Measurements from ENCODE around the gene POT1. TPM values are rescaled to one million over a fixed set of nuclear protein-coding genes. Genes with fewer than 3 reads are reported as not detected.

Gene POT1
- total and polyA plus RNA-seq, 2 of the 4 experiments (the other 2 are of a cell fraction) = 12.7 to 28.5 TPM

- CTCF ChIA-PET = no interaction called here
- no peaks in the 10 kb centered on the region for H3K4me1 ChIP-seq (ENCODE audit: control insufficient read depth, insufficient read depth, low read length)
- no peak overlapping the region for H3K14ac ChIP-seq (replicated peaks; ENCODE audit: low read depth, low read length)
- H3K9me3 ChIP-seq (ENCODE audit: control insufficient read depth, insufficient read depth, low read length) = no peaks in the 10 kb centered on the region
- in situ Hi-C loops (cut with MboI; ENCODE audit: low sequenced_read_pairs) (no loop called here), dilution Hi-C loops (cut with HindIII; ENCODE audit: low sequenced_read_pairs, unreplicated experiment) (loop anchor here (25.0 kb wide), 1 partner anchor 646 kb away; no protein-coding TSS in a partner anchor), intact Hi-C loops (cut with micrococcal nuclease) (no loop called here)
- H3K4me2 ChIP-seq (ENCODE audit: low read depth, low read length) = no peak overlapping the region
- H4K20me1 ChIP-seq (ENCODE audit: insufficient read depth, low read length) = no peaks in the 10 kb centered on the region
- H3K79me1 ChIP-seq (ENCODE audit: low read depth in 1 of 2, low read length in 2 of 2) = no peaks in the 10 kb centered on the region
- no peak for DNase-seq
- no peak overlapping the region for H2AK9ac ChIP-seq (replicated peaks; ENCODE audit: low read depth, low read length, poor library complexity)
- H3K4ac ChIP-seq (ENCODE audit: low read depth, low read length) = no peak overlapping the region
- no peak overlapping the region for H3K23ac ChIP-seq (ENCODE audit: low read depth, low read length)
- no peak overlapping the region for H2AFZ ChIP-seq (replicated peaks; ENCODE audit: low read length, poor library complexity)
- H2BK20ac ChIP-seq (ENCODE audit: low read depth, low read length) = no peak overlapping the region
- H3K56ac ChIP-seq (ENCODE audit: extremely low read depth, insufficient read depth, low read length) = no peak overlapping the region
- TF ChIP-seq BHLHE40 (IDR thresholded peaks at IDR 0.05; ENCODE audit: low read depth, low read length) (no peak), SMC3 (IDR thresholded peaks at IDR 0.05; ENCODE audit: low read depth, low read length) (no peak), RAD21 (IDR thresholded peaks at IDR 0.05; ENCODE audit: low read length) (no peak), NFE2L2 (IDR thresholded peaks at IDR 0.05; ENCODE audit: low read depth, low read length) (no peak), RCOR1 (IDR thresholded peaks at IDR 0.05; ENCODE audit: insufficient replicate concordance, low read length) (no peak), CHD1 (IDR thresholded peaks at IDR 0.05; ENCODE audit: low read depth, low read length) (no peak), MXI1 (IDR thresholded peaks at IDR 0.05; ENCODE audit: borderline replicate concordance, low read depth, low read length) (no peak), CTCF (conservative IDR thresholded peaks at IDR 0.05; ENCODE audit: low read depth, low read length) (no peak), FOS (IDR thresholded peaks at IDR 0.05; ENCODE audit: low read depth, low read length) (no peak), CEBPB (IDR thresholded peaks at IDR 0.05; ENCODE audit: low read depth, low read length) (no peak), RFX5 (IDR thresholded peaks at IDR 0.05; ENCODE audit: low read depth, low read length) (no peak), MAFK (IDR thresholded peaks at IDR 0.05; ENCODE audit: low read depth, low read length) (no peak), POLR2A (IDR thresholded peaks at IDR 0.05; ENCODE audit: low read depth, low read length) (no peak), MAZ (IDR thresholded peaks at IDR 0.05; ENCODE audit: borderline replicate concordance, low read depth, low read length) (no peak)
- TF ChIP-seq, protein P1, sequence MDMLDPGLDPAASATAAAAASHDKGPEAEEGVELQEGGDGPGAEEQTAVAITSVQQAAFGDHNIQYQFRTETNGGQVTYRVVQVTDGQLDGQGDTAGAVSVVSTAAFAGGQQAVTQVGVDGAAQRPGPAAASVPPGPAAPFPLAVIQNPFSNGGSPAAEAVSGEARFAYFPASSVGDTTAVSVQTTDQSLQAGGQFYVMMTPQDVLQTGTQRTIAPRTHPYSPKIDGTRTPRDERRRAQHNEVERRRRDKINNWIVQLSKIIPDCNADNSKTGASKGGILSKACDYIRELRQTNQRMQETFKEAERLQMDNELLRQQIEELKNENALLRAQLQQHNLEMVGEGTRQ (IDR thresholded peaks at IDR 0.05; ENCODE audit: low read depth, low read length) = no peak
- TF ChIP-seq, protein P2, sequence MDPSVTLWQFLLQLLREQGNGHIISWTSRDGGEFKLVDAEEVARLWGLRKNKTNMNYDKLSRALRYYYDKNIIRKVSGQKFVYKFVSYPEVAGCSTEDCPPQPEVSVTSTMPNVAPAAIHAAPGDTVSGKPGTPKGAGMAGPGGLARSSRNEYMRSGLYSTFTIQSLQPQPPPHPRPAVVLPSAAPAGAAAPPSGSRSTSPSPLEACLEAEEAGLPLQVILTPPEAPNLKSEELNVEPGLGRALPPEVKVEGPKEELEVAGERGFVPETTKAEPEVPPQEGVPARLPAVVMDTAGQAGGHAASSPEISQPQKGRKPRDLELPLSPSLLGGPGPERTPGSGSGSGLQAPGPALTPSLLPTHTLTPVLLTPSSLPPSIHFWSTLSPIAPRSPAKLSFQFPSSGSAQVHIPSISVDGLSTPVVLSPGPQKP (IDR thresholded peaks at IDR 0.05; ENCODE audit: borderline replicate concordance, low read depth, low read length) = no peak
- H4K91ac ChIP-seq (ENCODE audit: insufficient read depth, low read depth, low read length) = no peak overlapping the region
- POLR2A ChIA-PET (ENCODE audit: unreplicated experiment) = no interaction called here
- H2BK15ac ChIP-seq (ENCODE audit: low read depth, low read length) = no peak overlapping the region
- H3K36me3 ChIP-seq (ENCODE audit: control insufficient read depth, insufficient read depth, low read length) = no peaks in the 10 kb centered on the region
- no peak for ATAC-seq (ENCODE audit: low read depth)
- BruUV-seq (replicated peaks) = no TSS peak
- no CpG with 5 or more reads among the region's 5 CpGs for WGBS, 2 experiments (ENCODE audit: extremely low coverage in 2 of 2, insufficient read length in 1 of 2)
- H4K8ac ChIP-seq (ENCODE audit: low read depth in 2 of 2, low read length in 2 of 2) = no peak overlapping the region
- no peak overlapping the region for H4K5ac ChIP-seq (ENCODE audit: low read depth, low read length)
- no peak overlapping the region for H3K9ac ChIP-seq (ENCODE audit: low read depth, low read length)
- H3K18ac ChIP-seq (ENCODE audit: low read depth, low read length) = no peak overlapping the region
- H3K27me3 ChIP-seq (ENCODE audit: control insufficient read depth, insufficient read depth, low read length) = no peaks in the 10 kb centered on the region
- H2BK120ac ChIP-seq (ENCODE audit: low read depth, low read length) = no peak overlapping the region
- H2BK5ac ChIP-seq (ENCODE audit: low read depth, low read length, poor library complexity, severe bottlenecking) = no peak overlapping the region
- H3K4me3 ChIP-seq (ENCODE audit: insufficient read depth, low read depth, low read length) = no peak overlapping the region
- no peak overlapping the region for H2AK5ac ChIP-seq (ENCODE audit: low read depth, low read length)
- no peak overlapping the region for H3K27ac ChIP-seq (ENCODE audit: insufficient read depth, low read length)
- H3K9me1 ChIP-seq (ENCODE audit: insufficient read depth, low read length) = no peaks in the 10 kb centered on the region
Measured at GRCh38 chr7:124808206-124808605, 121.4 kb downstream of the POT1 start.

All from IMR-90 (cell line).